GM23338 (cell line): ENCODE data around the gene CEP131. TPM values are rescaled to one million over a fixed set of nuclear protein-coding genes. Genes with fewer than 3 reads are reported as not detected.

Experiments
- ATAC-seq: fragments of 200-7000 bp; cut with Tn5 transposase; 3 replicates; pipeline ENCODE4 v1.9.1; 2020
- DNase-seq: peaks from one replicate; pipeline ENCODE4 v3.0.0-alpha.2; 2015; ENCODE audit warnings: low spot score
- H2AFZ ChIP-seq: fragments of 200-600 bp; sonication (generic); 2 replicates; pipeline ENCODE4 v1.8.0; 2016; ENCODE audit warnings: antibody characterized with exemption, mild to moderate bottlenecking, moderate library complexity
- H3F3A ChIP-seq: fragments of 200-600 bp; sonication (generic); replicated peaks from 2 replicates; pipeline ENCODE4 v1.8.0; 2017; ENCODE audit warnings: antibody characterized with exemption, mixed run types, low read depth
- H3K27ac ChIP-seq: fragments of 200-600 bp; sonication (generic); 2 replicates; pipeline ENCODE4 v1.6.1; 2016; ENCODE audit warnings: low read depth
- H3K27me3 ChIP-seq: fragments of 200-600 bp; sonication (generic); 2 replicates; pipeline ENCODE4 v1.8.0; 2016; ENCODE audit warnings: mild to moderate bottlenecking, mixed run types, moderate library complexity; ENCODE audit not compliant: insufficient read depth
- H3K36me3 ChIP-seq: fragments of 200-600 bp; sonication (generic); 2 replicates; pipeline ENCODE4 v1.8.0; 2016; ENCODE audit warnings: mild to moderate bottlenecking; ENCODE audit not compliant: insufficient read depth
- H3K4me1 ChIP-seq: fragments of 200-600 bp; sonication (generic); 2 replicates; pipeline ENCODE4 v1.8.0; 2016; ENCODE audit warnings: mild to moderate bottlenecking, moderate library complexity; ENCODE audit not compliant: insufficient read depth
- H3K4me2 ChIP-seq: fragments of 200-600 bp; sonication (generic); 2 replicates; pipeline ENCODE4 v1.7.1; 2017; ENCODE audit warnings: mixed run types
- H3K4me3 ChIP-seq: fragments of 200-600 bp; sonication (generic); 2 replicates; pipeline ENCODE4 v1.6.1; 2016; ENCODE audit warnings: mixed run types
- H3K79me2 ChIP-seq: fragments of 200-600 bp; sonication (generic); replicated peaks from 2 replicates; pipeline ENCODE4 v1.8.0; 2017; ENCODE audit warnings: mild to moderate bottlenecking; ENCODE audit not compliant: insufficient read depth
- H3K9me2 ChIP-seq: fragments of 200-600 bp; sonication (generic); 2 replicates; pipeline ENCODE4 v1.8.0; 2017; ENCODE audit not compliant: insufficient read depth
- H4K20me1 ChIP-seq: fragments of 200-600 bp; sonication (generic); replicated peaks from 2 replicates; pipeline ENCODE4 v1.8.0; 2017; ENCODE audit warnings: mild to moderate bottlenecking; ENCODE audit not compliant: insufficient read depth
- H3K27ac Mint-ChIP-seq: 2 replicates; pipeline ENCODE4 v1.8.0; 2020; ENCODE audit warnings: inconsistent platforms, mild to moderate bottlenecking, moderate library complexity, mixed read lengths
- H3K27me3 Mint-ChIP-seq: 3 replicates; pipeline ENCODE4 v1.8.0; 2022; ENCODE audit warnings: low read depth, mild to moderate bottlenecking, moderate library complexity, mixed read lengths, inconsistent platforms; ENCODE audit not compliant: insufficient read depth, poor library complexity
- H3K36me3 Mint-ChIP-seq: 3 replicates; pipeline ENCODE4 v1.8.0; 2021; ENCODE audit warnings: low read depth, mild to moderate bottlenecking, inconsistent platforms, moderate library complexity, mixed read lengths
- H3K4me1 Mint-ChIP-seq: 3 replicates; pipeline ENCODE4 v1.8.0; 2020; ENCODE audit warnings: mild to moderate bottlenecking, inconsistent platforms, mixed read lengths
- H3K4me3 Mint-ChIP-seq: 3 replicates; pipeline ENCODE4 v1.8.0; 2021; ENCODE audit warnings: moderate library complexity, mild to moderate bottlenecking, inconsistent platforms, mixed read lengths
- H3K9me3 Mint-ChIP-seq: 3 replicates; pipeline ENCODE4 v1.8.0; 2020; ENCODE audit warnings: moderate library complexity, mild to moderate bottlenecking, inconsistent platforms, mixed read lengths
- CREB1 ChIP-seq: fragments of 250-450 bp; sonication (Bioruptor Pico); IDR thresholded peaks from 2 replicates; pipeline ENCODE4 v1.5.0; 2020; ENCODE audit warnings: low read depth, mild to moderate bottlenecking, moderate library complexity
- EZH2 ChIP-seq: fragments of 200-600 bp; sonication (generic); IDR thresholded peaks from one replicate; pipeline ENCODE4 v1.8.0; 2017; ENCODE audit warnings: antibody characterized with exemption, mild to moderate bottlenecking, low read depth; ENCODE audit not compliant: unreplicated experiment
- EZH2phosphoT487 ChIP-seq: fragments of 200-600 bp; sonication (generic); IDR thresholded peaks from one replicate; pipeline ENCODE4 v1.8.1; 2018; ENCODE audit warnings: antibody characterized with exemption; ENCODE audit not compliant: unreplicated experiment
- JUNB ChIP-seq: IDR thresholded peaks from one replicate; pipeline ENCODE4 v1.6.1; 2016; ENCODE audit warnings: antibody characterized with exemption; ENCODE audit not compliant: unreplicated experiment
- REST ChIP-seq: IDR thresholded peaks from one replicate; pipeline ENCODE4 v1.6.1; 2018; ENCODE audit warnings: antibody characterized with exemption; ENCODE audit not compliant: unreplicated experiment
- STAT1 ChIP-seq: IDR thresholded peaks from one replicate; pipeline ENCODE4 v1.6.1; 2016; ENCODE audit warnings: antibody characterized with exemption; ENCODE audit not compliant: unreplicated experiment
- ZNF114 ChIP-seq: fragments of 250-450 bp; sonication (Bioruptor Pico); IDR thresholded peaks from 2 replicates; pipeline ENCODE4 v1.5.0; 2020; ENCODE audit warnings: mild to moderate bottlenecking, moderate library complexity
- ZNF331 ChIP-seq: fragments of 250-450 bp; sonication (Bioruptor Pico); IDR thresholded peaks from 2 replicates; pipeline ENCODE4 v1.5.0; 2020; ENCODE audit warnings: low read depth, mild to moderate bottlenecking, moderate library complexity
- polyA plus RNA-seq: library from polyadenylated mRNA; unstranded; fragments of >200 nt; fragmentation: Nextera tagmentation; extraction: Ambion mirVana; gene quantifications from 2 replicates; pipeline ENCODE4 v1.2.1, GENCODE V29; 2016
- total RNA-seq: library from RNA; depleted of rRNA; stranded (reverse); fragments of >200 nt; shearing (Covaris generic); gene quantifications from 2 replicates; pipeline ENCODE4 v1.2.3, GENCODE V29; 2014

Gene CEP131
- total and polyA plus RNA-seq, 2 experiments from 2014 or later = 26.8 to 35.5 TPM

- TF ChIP-seq REST (no peak), EZH2phosphoT487 (no peak)
Observed at GRCh38 chr17:81197831-81198490, 24.8 kb downstream of the CEP131 start (continued).

- H3K4me1 Mint-ChIP-seq = no peaks in the 10 kb centered on the region
- Histone ChIP-seq H3K79me2 (no peaks in the 10 kb centered on the region), H3K9me2 (no peaks in the 10 kb centered on the region), H3K27ac (no peak overlapping the region), H3K27me3 (no peaks in the 10 kb centered on the region), H2AFZ (no peak overlapping the region), H3K4me1 (no peaks in the 10 kb centered on the region), H3K36me3 (no peaks in the 10 kb centered on the region; the same call in 1 of the 2 replicates), H3K4me3 (no peak overlapping the region), H4K20me1 (no peaks in the 10 kb centered on the region), H3K4me2 (no peak overlapping the region), H3F3A (no peaks in the 10 kb centered on the region)
- no peak for TF ChIP-seq REST
- TF ChIP-seq ZNF114 (CRISPR knock-in tag) = no peak
- TF ChIP-seq ZNF331 (CRISPR knock-in tag) = no peak
- no peak for TF ChIP-seq STAT1
- TF ChIP-seq CREB1 (CRISPR knock-in tag) = no peak
- no peak for TF ChIP-seq JUNB
- TF ChIP-seq EZH2 = no peak
- TF ChIP-seq EZH2phosphoT487 = no peak
- H3K27me3 Mint-ChIP-seq = peaks cover 2% of the 10 kb centered on the region
- H3K9me3 Mint-ChIP-seq = no peaks in the 10 kb centered on the region
- DNase-seq (no peak), ATAC-seq (no peak)
- peaks cover 12% of the 10 kb centered on the region; the same call in 2 of the 3 replicates for H3K36me3 Mint-ChIP-seq
- H3K4me3 Mint-ChIP-seq = no peak overlapping the region
- H3K27ac Mint-ChIP-seq = no peak overlapping the region
Observed at GRCh38 chr17:81197409-81197795, 25.4 kb downstream of the CEP131 start.
